B cell (primary cell): Measurements from ENCODE around the gene MYO9B. TPM values are rescaled to one million over a fixed set of nuclear protein-coding genes. Genes with fewer than 3 reads are reported as not detected.

ENCODE experiments used
- ATAC-seq: fragments of 200-7000 bp; cut with Tn5 transposase; one replicate; pipeline ENCODE4 v1.10.0; 2021; ENCODE audit warnings: low read depth, mild to moderate bottlenecking, moderate number of reproducible peaks, moderate library complexity
- CTCF ChIA-PET: fragments of 350-600 bp; sonication (Branson Sonifier 250); formaldehyde crosslinking; loops from one replicate; lab custom pipeline; 2021; ENCODE audit warnings: antibody characterized with exemption, inconsistent platforms; lab: Charles Lee
- POLR2A ChIA-PET: fragments of 350-600 bp; sonication (Branson Sonifier 250); formaldehyde crosslinking; loops from one replicate; lab custom pipeline; 2021; ENCODE audit warnings: antibody characterized with exemption; lab: Charles Lee
- DNase-seq: peaks from one replicate; pipeline ENCODE4 v3.0.0; 2013
- H2AFZ ChIP-seq: 2 replicates; pipeline ENCODE4 v1.6.1; 2012; ENCODE audit warnings: mild to moderate bottlenecking, low read depth, low read length; ENCODE audit not compliant: insufficient read depth, poor library complexity, severe bottlenecking
- H3K27ac ChIP-seq, 2 donors: 1 replicate in 1 of 2; 2 replicates in 1 of 2; pipeline ENCODE4 v1.5.1; 2012 to 2013; ENCODE audit warnings: low read length in 2 of 2, mild to moderate bottlenecking in 2 of 2, moderate library complexity in 1 of 2
- H3K27me3 ChIP-seq, 4 experiments: fragments of 200-600 bp in 1 of 4; sonication (generic) in 1 of 4; replicated peaks in 1 of 4; 1 replicate in 2 of 4; 2 replicates in 2 of 4; pipeline versions ENCODE4 v1.6.1 to v1.7.0; 2013 to 2016; ENCODE audit warnings: low read length in 3 of 4, mild to moderate bottlenecking in 2 of 4, mixed read lengths in 1 of 4, moderate library complexity in 1 of 4; ENCODE audit not compliant: insufficient read depth in 4 of 4, control insufficient read depth in 3 of 4; ENCODE audit errors: control extremely low read depth in 1 of 4
- H3K36me3 ChIP-seq, 2 experiments: replicated peaks in 1 of 2; 1 replicate in 1 of 2; 2 replicates in 1 of 2; pipeline versions ENCODE4 v1.6.1 to v1.7.1; 2013; ENCODE audit warnings: low read length in 1 of 2; ENCODE audit not compliant: insufficient read depth in 2 of 2, control insufficient read depth in 1 of 2; ENCODE audit errors: control extremely low read depth in 1 of 2, extremely low read depth in 1 of 2
- H3K4me1 ChIP-seq, 2 donors: fragments of 200-600 bp in 1 of 2; sonication (generic) in 1 of 2; 1 replicate in 1 of 2; 2 replicates in 1 of 2; pipeline versions ENCODE4 v1.5.1 to v1.6.1; 2013 to 2017; ENCODE audit warnings: low read length in 2 of 2; ENCODE audit not compliant: control insufficient read depth in 2 of 2, insufficient read depth in 2 of 2
- H3K4me2 ChIP-seq: replicated peaks from 2 replicates; pipeline ENCODE3; 2012; ENCODE audit warnings: mild to moderate bottlenecking, low read depth, low read length; ENCODE audit not compliant: poor library complexity, severe bottlenecking
- H3K4me3 ChIP-seq, 5 experiments: fragments of 200-600 bp in 1 of 5; sonication (generic) in 1 of 5; 1 replicate in 3 of 5; 2 replicates in 2 of 5; pipeline versions ENCODE4 v1.5.1 to v1.7.0; 2011 to 2016; ENCODE audit warnings: low read length in 4 of 5, mild to moderate bottlenecking in 4 of 5, low read depth in 2 of 5, control low read depth in 1 of 5, moderate library complexity in 1 of 5; ENCODE audit not compliant: insufficient read depth in 1 of 5; ENCODE audit errors: control extremely low read depth in 1 of 5, extremely low read depth in 1 of 5
- H3K79me2 ChIP-seq: fragments of 200-600 bp; sonication (generic); one replicate; pipeline ENCODE4 v1.6.0; 2016; ENCODE audit warnings: low read length; ENCODE audit not compliant: control insufficient read depth, insufficient read depth
- H3K9ac ChIP-seq: fragments of 200-600 bp; sonication (generic); 2 replicates; pipeline ENCODE4 v1.6.1; 2017; ENCODE audit warnings: mild to moderate bottlenecking, low read length, moderate library complexity
- H3K9me3 ChIP-seq, 3 donors: one replicate each; pipeline versions ENCODE4 v1.6.1 to v1.7.1; 2013; ENCODE audit warnings: low read length in 2 of 3; ENCODE audit not compliant: control insufficient read depth in 2 of 3, insufficient read depth in 1 of 3; ENCODE audit errors: control extremely low read depth in 1 of 3
- H4K20me1 ChIP-seq: 2 replicates; pipeline ENCODE4 v1.6.0; 2012; ENCODE audit warnings: mild to moderate bottlenecking, low read length; ENCODE audit not compliant: insufficient read depth, control insufficient read depth, poor library complexity, severe bottlenecking
- H3K27ac Mint-ChIP-seq: one replicate; pipeline ENCODE4 v1.8.0; 2021; ENCODE audit warnings: mixed read lengths
- H3K27me3 Mint-ChIP-seq: one replicate; pipeline ENCODE4 v1.8.0; 2021; ENCODE audit warnings: mixed read lengths
- H3K4me1 Mint-ChIP-seq: one replicate; pipeline ENCODE4 v1.8.0; 2021; ENCODE audit warnings: mixed read lengths
- H3K4me3 Mint-ChIP-seq: one replicate; pipeline ENCODE4 v1.8.0; 2021; ENCODE audit warnings: mixed read lengths
- H3K9me3 Mint-ChIP-seq: one replicate; pipeline ENCODE4 v1.8.0; 2022; ENCODE audit warnings: mixed read lengths; ENCODE audit not compliant: insufficient read depth
- EZH2 ChIP-seq: IDR thresholded peaks from 2 replicates; pipeline ENCODE4 v1.6.1; 2012; ENCODE audit warnings: borderline replicate concordance, low read depth, mild to moderate bottlenecking, moderate library complexity, low read length; ENCODE audit not compliant: insufficient read depth, poor library complexity, severe bottlenecking
- WGBS: methylation state at CpG from one replicate; pipeline ENCODE4 v1.1.5; 2013; ENCODE audit warnings: missing lambda C conversion rate; ENCODE audit not compliant: insufficient coverage; 5-methylcytosine and 5-hydroxymethylcytosine counted together
- intact Hi-C: fragments of 100-400 bp; cut with micrococcal nuclease; formaldehyde crosslinking; loops from one replicate; pipeline ENCODE4 v1.10.0; 2022
- polyA plus RNA-seq: library from polyadenylated mRNA; depleted of rRNA; stranded (reverse); fragments of >200 nt; gene quantifications from 2 replicates; pipeline ENCODE4 v1.2.3, GENCODE V29; 2012
- total RNA-seq, 2 donors: library from RNA; stranded (reverse); fragments of 120-200 nt in 1 of 2; gene quantifications; 1 replicate in 1 of 2; 2 replicates in 1 of 2; pipeline versions ENCODE4 v1.2.3 to v1.2.4, GENCODE V29; 2013 to 2022
- TF ChIP-seq, protein P1 (sequence below): fragments of 200-600 bp; IDR thresholded peaks from one replicate; pipeline ENCODE4 v1.8.0; 2022; ENCODE audit warnings: antibody characterized with exemption, mild to moderate bottlenecking

MYO9B gene
- total and polyA plus RNA-seq, 2 donors (not counting 1 experiment from before 2014, with no cell fraction given): 256 to 273 TPM

DNA sequence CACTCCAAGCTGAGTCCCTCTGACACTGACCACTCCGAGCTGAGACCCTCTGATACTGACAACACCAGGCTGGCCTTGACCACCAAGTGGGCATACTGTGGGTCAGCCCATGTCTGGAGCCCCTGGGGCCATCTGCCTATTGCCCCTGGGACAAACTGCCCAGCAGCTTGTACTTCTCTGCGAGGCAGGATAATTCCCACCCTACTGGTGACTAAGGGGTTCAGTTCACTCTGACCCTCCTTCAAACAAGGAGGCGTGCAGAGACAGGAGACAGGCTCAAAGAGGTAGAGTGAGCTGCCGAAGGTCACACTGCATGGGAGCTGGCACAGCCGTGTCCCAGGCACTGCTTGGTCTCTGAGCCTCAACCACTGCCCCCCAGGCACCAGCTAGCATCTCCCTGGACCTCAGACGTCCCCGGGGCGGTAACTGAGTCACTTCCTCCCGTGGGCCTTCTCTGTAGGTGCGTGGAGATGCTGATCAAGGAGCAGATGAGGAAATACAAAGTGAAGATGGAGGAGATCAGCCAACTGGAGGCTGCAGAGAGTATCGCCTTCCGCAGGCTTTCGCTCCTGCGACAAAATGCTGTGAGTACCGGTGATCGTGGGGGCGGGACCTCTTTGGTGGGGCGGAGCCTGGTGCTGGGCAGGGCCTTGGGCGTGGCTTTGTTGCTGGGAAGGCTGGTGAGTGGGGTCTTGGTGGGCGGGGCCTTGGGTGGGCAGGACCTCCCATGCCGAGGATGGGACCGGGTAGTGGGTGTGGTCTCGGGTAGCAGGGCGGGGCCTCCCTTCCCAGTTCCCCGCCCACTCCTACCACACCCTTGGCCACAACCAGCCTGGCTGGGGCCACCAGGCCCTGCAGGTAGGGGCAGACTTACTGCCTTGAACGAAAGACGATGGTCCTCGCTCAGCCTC is 133.8 kb downstream of the MYO9B start:
- H3K9ac ChIP-seq: no peak overlapping the region
- peaks cover 0 to 16% of the 10 kb centered on the region in 2 donors for H3K4me1 ChIP-seq
- no peaks in the 10 kb centered on the region for H3K9me3 Mint-ChIP-seq
- TF ChIP-seq, protein P1, sequence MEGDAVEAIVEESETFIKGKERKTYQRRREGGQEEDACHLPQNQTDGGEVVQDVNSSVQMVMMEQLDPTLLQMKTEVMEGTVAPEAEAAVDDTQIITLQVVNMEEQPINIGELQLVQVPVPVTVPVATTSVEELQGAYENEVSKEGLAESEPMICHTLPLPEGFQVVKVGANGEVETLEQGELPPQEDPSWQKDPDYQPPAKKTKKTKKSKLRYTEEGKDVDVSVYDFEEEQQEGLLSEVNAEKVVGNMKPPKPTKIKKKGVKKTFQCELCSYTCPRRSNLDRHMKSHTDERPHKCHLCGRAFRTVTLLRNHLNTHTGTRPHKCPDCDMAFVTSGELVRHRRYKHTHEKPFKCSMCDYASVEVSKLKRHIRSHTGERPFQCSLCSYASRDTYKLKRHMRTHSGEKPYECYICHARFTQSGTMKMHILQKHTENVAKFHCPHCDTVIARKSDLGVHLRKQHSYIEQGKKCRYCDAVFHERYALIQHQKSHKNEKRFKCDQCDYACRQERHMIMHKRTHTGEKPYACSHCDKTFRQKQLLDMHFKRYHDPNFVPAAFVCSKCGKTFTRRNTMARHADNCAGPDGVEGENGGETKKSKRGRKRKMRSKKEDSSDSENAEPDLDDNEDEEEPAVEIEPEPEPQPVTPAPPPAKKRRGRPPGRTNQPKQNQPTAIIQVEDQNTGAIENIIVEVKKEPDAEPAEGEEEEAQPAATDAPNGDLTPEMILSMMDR: no peak
- no peak for TF ChIP-seq EZH2
- peak; percentile 41 for ATAC-seq
- DNase-seq: peak; percentile 61
- no peak overlapping the region for H2AFZ ChIP-seq
- H3K4me1 Mint-ChIP-seq: peaks cover 15% of the 10 kb centered on the region
- ChIA-PET POLR2A (no interaction called here), CTCF (interaction anchor here (0.6 to 1.6 kb wide), 2 partner anchors 25 to 87 kb away, joined by 3 to 4 read pairs; no protein-coding TSS in a partner anchor)
- peak overlapping the region; percentile 61 for H3K27ac Mint-ChIP-seq
- H3K27me3 ChIP-seq: no peaks in the 10 kb centered on the region
- intact Hi-C loops: no loop called here
- peaks cover 0 to 68% of the 10 kb centered on the region in 2 experiments for H3K36me3 ChIP-seq
- no peak overlapping the region for H3K4me2 ChIP-seq
- no peaks in the 10 kb centered on the region for H3K27me3 Mint-ChIP-seq
- peaks cover 0 to 6% (median 0%) of the 10 kb centered on the region in 3 donors for H3K9me3 ChIP-seq
- WGBS: 86% methylated on average over 18 of the region's 28 CpGs
- H3K79me2 ChIP-seq: no peaks in the 10 kb centered on the region
- H3K4me3 Mint-ChIP-seq: no peak overlapping the region
- H3K27ac ChIP-seq: no peak overlapping the region
- no peak overlapping the region for H3K4me3 ChIP-seq
- no peaks in the 10 kb centered on the region for H4K20me1 ChIP-seq

DNA sequence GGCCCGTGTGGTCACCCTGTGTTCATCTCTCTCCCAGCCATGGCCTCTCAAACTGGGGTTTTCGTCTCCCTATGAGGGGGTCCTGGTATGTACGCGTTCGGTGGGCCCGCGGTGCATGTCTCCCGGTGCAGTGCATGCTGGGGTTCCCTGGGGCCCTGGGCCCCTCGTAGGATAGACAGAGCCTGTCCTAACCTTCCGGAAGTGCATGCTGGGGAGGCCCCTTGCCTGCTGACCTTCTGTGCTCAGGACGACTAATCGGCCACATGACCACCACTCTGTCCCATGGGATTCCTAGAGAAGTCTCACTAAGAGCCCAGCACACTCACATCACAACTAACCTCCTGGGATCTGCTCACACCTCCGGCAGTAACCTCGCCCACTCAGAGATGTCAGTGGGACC is 134.7 kb downstream of the MYO9B start:
- 88% methylated on average over 12 of the region's 14 CpGs for WGBS
- intact Hi-C loops: no loop called here
- Mint-ChIP-seq H3K9me3 (no peaks in the 10 kb centered on the region), H3K27ac (peak overlapping the region; percentile 32), H3K4me1 (peaks cover 20% of the 10 kb centered on the region), H3K4me3 (no peak overlapping the region), H3K27me3 (no peaks in the 10 kb centered on the region)
- no peak overlapping the region for H2AFZ ChIP-seq
- H3K4me1 ChIP-seq: peaks cover 5 to 22% of the 10 kb centered on the region in 2 donors
- TF ChIP-seq, protein P1: no peak
- TF ChIP-seq EZH2: no peak
- DNase-seq: no peak
- ATAC-seq: no peak
- CTCF ChIA-PET: interaction anchor here (1.6 kb wide), 1 partner anchor 24 kb away, joined by 4 read pairs; no protein-coding TSS in a partner anchor
- no peak overlapping the region for H3K9ac ChIP-seq
- no peak overlapping the region for H3K27ac ChIP-seq
- no peaks in the 10 kb centered on the region for H3K27me3 ChIP-seq
- POLR2A ChIA-PET: no interaction called here
- no peaks in the 10 kb centered on the region for H3K79me2 ChIP-seq
- no peaks in the 10 kb centered on the region for H4K20me1 ChIP-seq
- peaks cover 0 to 64% of the 10 kb centered on the region in 2 experiments for H3K36me3 ChIP-seq
- no peak overlapping the region for H3K4me2 ChIP-seq
- no peak overlapping the region for H3K4me3 ChIP-seq
- H3K9me3 ChIP-seq: peaks cover 0 to 6% (median 0%) of the 10 kb centered on the region in 3 donors
